Activated T-cell treated with anti-CD3 and anti-CD28 coated beads for 24 hours (primary cell): ENCODE data around the gene ZNF146.
"Not testable (repeated sequence)": the region's sequence is repeated elsewhere in the genome, so short reads cannot be mapped to it uniquely, and the experiment has no call there.

ENCODE experiments used
- DNase-seq: peaks from one replicate; pipeline ENCODE4 v3.0.0-alpha.2; 2020; ENCODE audit warnings: low read depth

Gene ZNF146

GRCh38 chr19:36236304-36236945, 21.5 kb downstream of the ZNF146 start:
- DNase-seq = no peak

DNA sequence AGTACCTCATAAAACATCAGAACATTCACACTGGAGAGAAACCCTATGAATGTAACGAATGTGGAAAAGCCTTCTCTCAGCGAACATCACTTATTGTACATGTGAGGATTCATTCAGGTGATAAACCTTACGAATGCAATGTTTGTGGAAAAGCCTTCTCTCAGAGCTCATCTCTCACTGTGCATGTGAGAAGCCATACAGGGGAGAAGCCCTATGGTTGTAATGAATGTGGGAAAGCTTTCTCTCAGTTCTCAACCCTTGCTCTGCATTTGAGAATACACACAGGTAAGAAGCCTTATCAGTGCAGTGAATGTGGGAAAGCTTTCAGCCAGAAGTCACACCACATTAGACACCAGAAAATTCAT, 22.0 kb downstream of the ZNF146 start:
- DNase-seq = no peak

GRCh38 chr19:36244066-36244465, 29.2 kb downstream of the ZNF146 start:
- no peak for DNase-seq

DNA sequence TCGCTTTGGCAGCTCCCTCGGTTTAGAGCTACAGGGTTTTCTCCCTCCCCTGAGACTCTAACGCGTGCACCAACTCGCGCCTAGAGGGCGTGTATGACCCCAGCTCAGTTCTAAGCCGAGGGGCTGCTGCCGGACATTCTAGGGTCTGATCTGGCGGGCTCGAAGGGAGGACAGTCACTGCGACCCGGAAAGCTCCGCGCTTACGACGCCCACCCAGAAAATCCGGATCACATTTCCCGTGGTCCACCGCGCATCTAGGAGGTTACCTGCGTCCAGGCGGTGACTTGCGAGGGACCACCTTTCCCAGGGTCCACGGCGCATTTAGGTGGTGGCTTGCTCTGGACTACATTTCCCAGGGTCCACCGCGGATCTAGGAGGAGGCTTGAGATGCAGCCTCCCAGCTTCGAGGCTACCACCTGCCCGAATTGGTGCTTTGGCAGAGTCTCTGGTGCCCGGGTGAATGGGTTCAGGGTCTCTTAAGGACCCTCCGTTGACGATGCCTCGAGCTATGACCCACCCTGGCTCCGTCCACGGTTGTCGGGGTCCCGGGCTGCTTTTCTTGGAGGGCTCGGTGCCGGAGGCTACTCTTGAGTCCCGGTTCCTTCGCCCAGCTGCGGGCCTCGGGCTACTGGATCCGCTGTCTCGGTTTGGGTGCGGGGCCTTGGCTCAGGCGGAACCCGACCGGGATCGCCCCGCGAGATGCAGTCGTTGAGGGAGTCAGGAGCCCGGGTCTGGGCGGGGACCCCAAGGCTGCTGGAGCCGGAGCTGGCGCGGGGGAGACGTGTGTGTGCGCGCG, 30.5 kb downstream of the ZNF146 start:
- DNase-seq = no peak

DNA sequence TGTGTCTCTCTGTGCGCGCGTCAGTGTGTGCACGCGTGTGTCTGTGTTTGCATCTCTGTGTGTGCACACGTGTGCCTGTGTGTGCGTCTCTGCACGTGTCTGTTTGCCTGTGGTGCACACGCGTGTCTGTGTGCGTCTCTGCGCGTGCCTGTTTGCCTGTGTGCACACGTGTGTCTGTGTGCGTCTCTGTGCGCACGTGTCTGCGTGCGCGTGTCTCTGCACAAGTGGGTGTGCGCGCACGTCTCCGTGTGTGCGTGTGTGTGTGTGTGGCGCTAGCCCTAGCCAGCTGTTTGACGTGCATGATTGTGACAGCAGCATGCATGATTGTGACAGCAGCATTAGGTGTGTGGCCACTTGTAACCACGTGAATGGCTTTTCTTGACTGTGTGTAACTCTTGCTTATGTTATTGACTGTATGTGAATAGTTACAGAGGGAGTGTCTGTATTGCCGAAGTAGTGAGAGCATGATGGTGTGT, 31.1 kb downstream of the ZNF146 start:
- no peak for DNase-seq

GRCh38 chr19:36252047-36252446, 37.1 kb downstream of the ZNF146 start:
- no peak for DNase-seq

GRCh38 chr19:36254848-36255247, 39.9 kb downstream of the ZNF146 start:
- DNase-seq = no peak

DNA sequence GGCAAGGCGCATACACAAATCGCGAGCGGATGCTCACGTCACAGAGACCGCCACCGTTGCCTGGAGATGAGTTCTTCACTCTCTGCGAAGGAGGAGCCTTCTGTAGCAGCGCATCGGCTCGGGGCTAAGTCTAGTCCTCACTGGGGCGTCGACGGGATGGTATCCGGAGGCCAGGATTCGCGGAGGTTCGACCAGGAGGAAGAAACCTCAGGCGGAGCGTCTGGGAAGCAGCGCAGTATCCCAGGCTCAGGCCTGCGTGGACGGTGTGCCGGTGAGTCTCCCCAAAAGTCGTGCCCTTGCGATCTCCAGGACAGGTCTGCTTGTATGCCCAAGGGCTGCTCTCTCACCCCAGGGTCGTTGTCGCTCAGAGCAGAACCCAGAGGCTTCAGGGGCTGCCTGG, 40.4 kb downstream of the ZNF146 start:
- no peak for DNase-seq

- DNase-seq = no peak
Measured at GRCh38 chr19:36256064-36256463, 41.2 kb downstream of the ZNF146 start.

DNA sequence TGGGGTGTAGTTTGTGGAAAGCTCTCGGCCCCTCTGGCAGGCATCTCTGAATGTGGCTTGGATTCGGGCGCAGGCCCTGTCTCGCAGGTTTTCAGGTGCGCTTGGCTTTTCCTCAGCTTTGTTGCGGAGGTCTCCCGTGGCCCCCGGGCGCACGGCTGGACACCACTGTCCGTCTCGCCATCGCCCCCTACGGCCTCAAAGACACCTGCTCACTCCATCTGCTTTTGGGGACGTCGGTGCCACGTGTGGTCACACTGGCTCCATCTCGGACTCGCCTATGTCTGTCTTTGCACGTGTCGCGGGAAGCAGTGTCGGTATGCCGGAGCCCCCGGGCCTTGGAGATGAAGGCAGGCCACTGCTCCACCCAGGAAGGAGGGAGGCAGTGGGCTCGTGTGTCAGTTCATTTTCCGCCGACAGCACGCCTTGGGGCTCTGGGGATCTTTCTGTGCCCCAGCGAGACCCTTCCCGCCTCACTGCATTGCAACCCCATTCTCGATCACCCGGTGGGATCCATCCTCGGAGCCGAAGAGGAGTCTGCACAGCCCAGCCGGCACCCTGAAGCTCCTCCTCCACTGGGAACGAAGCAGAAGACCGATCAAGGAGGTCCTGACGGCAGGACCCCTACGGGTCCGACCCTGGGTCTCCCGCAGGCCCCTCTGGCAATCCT, 42.1 kb downstream of the ZNF146 start:
- DNase-seq = no peak

- no peak for DNase-seq
Measured at GRCh38 chr19:36257520-36257876, 42.6 kb downstream of the ZNF146 start.

- no peak for DNase-seq
Measured at GRCh38 chr19:36258028-36258875, 43.3 kb downstream of the ZNF146 start.

- no peak for DNase-seq
Measured at GRCh38 chr19:36259211-36259610, 44.3 kb downstream of the ZNF146 start.

- DNase-seq = no peak
Measured at GRCh38 chr19:36265064-36265463, 50.2 kb downstream of the ZNF146 start.

DNA sequence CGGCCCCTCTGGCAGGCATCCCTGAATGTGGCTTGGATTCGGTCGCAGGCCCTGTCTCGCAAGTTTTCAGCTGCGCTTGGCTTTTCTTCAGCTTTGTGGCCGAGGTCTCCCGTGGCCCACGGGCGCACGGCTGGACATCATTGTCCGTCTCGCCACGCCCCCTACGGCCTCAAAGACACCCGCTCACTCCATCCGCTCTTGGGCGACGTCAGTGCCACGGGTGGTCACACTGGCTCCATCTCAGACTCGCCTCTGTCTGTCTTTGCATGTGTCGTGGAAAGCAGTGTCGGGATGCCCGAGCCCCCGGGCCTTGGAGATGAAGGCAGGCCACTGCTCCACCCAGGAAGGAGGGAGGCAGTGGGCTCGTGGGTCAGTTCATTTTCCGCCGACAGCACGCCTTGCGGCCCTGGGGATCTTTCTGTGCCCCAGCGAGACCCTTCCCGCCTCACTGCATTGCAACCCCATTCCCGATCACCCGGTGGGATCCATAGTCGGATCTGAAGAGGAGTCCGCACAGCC, 51.0 kb downstream of the ZNF146 start:
- DNase-seq = no peak

- no peak for DNase-seq
Measured at GRCh38 chr19:36266375-36266961, 51.6 kb downstream of the ZNF146 start.

GRCh38 chr19:36267061-36267845, 52.3 kb downstream of the ZNF146 start:
- no peak for DNase-seq

DNA sequence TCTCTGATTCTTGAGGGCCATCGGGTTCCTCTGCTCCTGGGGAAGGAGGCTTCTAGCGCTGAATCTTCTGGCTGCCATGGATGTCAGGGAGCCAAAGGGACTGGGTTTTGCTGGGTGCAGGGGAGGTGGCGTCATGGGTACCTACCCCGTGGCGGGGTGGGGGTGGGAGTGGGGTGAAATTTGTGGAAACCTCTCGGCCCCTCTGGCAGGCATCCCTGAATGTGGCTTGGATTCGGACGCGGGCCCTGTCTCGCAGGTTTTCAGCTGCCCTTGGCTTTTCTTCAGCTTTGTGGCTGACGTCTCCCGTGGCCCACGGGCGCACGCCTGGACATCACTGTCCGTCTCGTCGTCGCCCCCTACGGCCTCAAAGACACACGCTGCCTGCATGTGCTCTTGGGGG, 53.2 kb downstream of the ZNF146 start:
- DNase-seq = not testable (repeated sequence)

DNA sequence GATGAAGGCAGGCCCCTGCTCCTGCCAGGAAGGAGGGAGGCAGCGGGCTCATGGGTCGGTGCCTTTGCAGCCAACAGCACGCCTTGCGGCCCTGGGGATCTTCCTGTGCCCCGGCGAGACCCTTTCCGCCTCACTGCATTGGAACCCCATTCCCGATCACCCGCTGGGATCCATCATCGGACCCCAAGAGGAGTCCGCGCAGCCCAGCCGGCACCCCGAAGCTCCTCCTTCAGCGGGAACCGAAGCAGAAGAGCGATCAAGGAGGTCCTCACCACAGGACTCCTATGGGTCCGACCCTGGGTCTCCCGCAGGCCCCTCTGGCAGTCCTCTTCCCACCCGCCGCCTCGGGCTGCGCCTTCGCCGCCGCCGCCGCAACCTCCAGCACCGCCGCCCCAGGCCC, 53.7 kb downstream of the ZNF146 start:
- DNase-seq = not testable (repeated sequence)

DNA sequence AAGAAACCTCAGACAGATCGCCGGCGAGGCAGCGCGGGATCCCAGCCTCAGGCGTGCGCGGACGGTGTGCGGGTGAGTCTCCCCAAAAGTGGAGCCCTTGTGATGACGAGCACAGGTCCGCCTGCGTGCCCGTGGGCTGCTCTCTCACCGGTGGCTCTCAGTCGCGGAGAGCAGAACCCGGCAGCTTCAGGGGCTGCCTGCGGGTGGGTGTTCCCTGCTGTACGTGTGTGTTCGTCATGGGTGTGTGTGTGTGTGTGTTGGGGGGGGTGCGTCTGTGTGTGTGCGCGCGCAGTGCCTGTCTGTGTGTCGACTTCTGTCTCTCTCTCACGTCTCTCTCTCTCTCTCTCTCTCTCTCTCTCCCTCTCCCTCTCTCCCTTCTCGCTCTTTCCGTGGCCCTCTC, 54.4 kb downstream of the ZNF146 start:
- DNase-seq = not testable (repeated sequence)
